Kidney (tissue), 14 donors: ENCODE measurements around the gene NFIA. TPM values are rescaled to one million over a fixed set of nuclear protein-coding genes. Genes with fewer than 3 reads are reported as not detected.

ENCODE experiments used
- DNase-seq, 5 donors: peaks; one replicate each; pipeline ENCODE4 v3.0.0-alpha.2; 2013 to 2020
- FAIRE-seq: peaks from 2 replicates; lab custom pipeline; 2012; peaks lifted over from hg19 to GRCh38; lab: Jason Lieb, UNC
- H3K27ac ChIP-seq, 2 donors: one replicate each; pipeline ENCODE4 v1.7.0; 2013; ENCODE audit warnings: low read depth in 2 of 2, low read length in 2 of 2, inconsistent platforms in 1 of 2
- H3K27me3 ChIP-seq: one replicate; pipeline ENCODE4 v1.7.1; 2013; ENCODE audit warnings: low read length, inconsistent platforms; ENCODE audit not compliant: control insufficient read depth, insufficient read depth
- H3K36me3 ChIP-seq, 3 donors: one replicate each; pipeline versions ENCODE4 v1.7.0 to v1.7.1; 2013; ENCODE audit warnings: low read length in 3 of 3, control low read depth in 1 of 3, inconsistent platforms in 1 of 3; ENCODE audit not compliant: insufficient read depth in 3 of 3, control insufficient read depth in 2 of 3
- H3K4me1 ChIP-seq, 3 donors: one replicate each; pipeline versions ENCODE4 v1.7.0 to v1.7.1; 2013; ENCODE audit warnings: low read length in 3 of 3, inconsistent platforms in 1 of 3, low read depth in 1 of 3; ENCODE audit not compliant: control insufficient read depth in 2 of 3, insufficient read depth in 2 of 3
- H3K4me3 ChIP-seq, 3 donors: one replicate each; pipeline versions ENCODE4 v1.7.0 to v1.8.1; 2013; ENCODE audit warnings: low read length in 3 of 3, control low read depth in 1 of 3, inconsistent platforms in 1 of 3
- H3K9ac ChIP-seq, 3 donors: one replicate each; pipeline versions ENCODE4 v1.7.0 to v1.7.1; 2013; ENCODE audit warnings: low read length in 3 of 3, control low read depth in 1 of 3, inconsistent platforms in 1 of 3
- H3K9me3 ChIP-seq, 3 donors: one replicate each; pipeline versions ENCODE4 v1.7.0 to v1.7.1; 2013; ENCODE audit warnings: low read length in 3 of 3, control low read depth in 1 of 3, inconsistent platforms in 1 of 3; ENCODE audit not compliant: control insufficient read depth in 2 of 3, insufficient read depth in 1 of 3
- intact Hi-C: fragments of 100-400 bp; cut with DNase I; formaldehyde crosslinking; loops from one replicate; pipeline ENCODE4 v1.11.1; 2022
- polyA plus RNA-seq: library from polyadenylated mRNA; stranded (reverse); fragments of 350-450 nt; fragmentation: Illumina TruSeq; extraction: RNeasy Lipid Tissue Mini Kit (QIAGEN cat#74804); gene quantifications from one replicate; pipeline ENCODE4 v1.2.3, GENCODE V29; 2014; ENCODE audit warnings: low read depth, low replicate concordance; ENCODE audit not compliant: insufficient read depth
- total RNA-seq: library from RNA; stranded (reverse); fragmentation: NEBNext Ultra II Directional; extraction: Animal tissue kit (Norgen Biotek cat#: 25700); gene quantifications from one replicate; pipeline ENCODE4 v1.2.1, GENCODE V29; 2021
- TF ChIP-seq, protein P1 (sequence below): IDR thresholded peaks from 3 replicates; pipeline ENCODE4 v1.5.1; 2012; ENCODE audit warnings: mild to moderate bottlenecking, moderate library complexity, borderline replicate concordance; ENCODE audit not compliant: insufficient read depth; ENCODE audit errors: extremely low read depth
- donor health status: control.
- donor health status: control.
- donor health status: control.
- donor health status: control.
- donor health status: control.
- donor health status: DM: yes; HTN: yes; CAD: no.
- donor health status: Normal renal cell carcinoma (clear cell type).

The NFIA gene
- total and polyA plus RNA-seq, 2 donors from 2014 or later = 4.8 to 87.5 TPM

- peaks cover 0 to 18% (median 0%) of the 10 kb centered on the region in 3 donors for H3K36me3 ChIP-seq
- H3K9ac ChIP-seq = no peak overlapping the region
- no peaks in the 10 kb centered on the region for H3K9me3 ChIP-seq
- intact Hi-C loops = no loop called here
- no peaks in the 10 kb centered on the region for H3K27me3 ChIP-seq
- no peak overlapping the region for H3K4me3 ChIP-seq
- no peak overlapping the region for H3K27ac ChIP-seq
- no peak for FAIRE-seq
- DNase-seq = no peak
- no peaks in the 10 kb centered on the region for H3K4me1 ChIP-seq
- TF ChIP-seq, protein P1, sequence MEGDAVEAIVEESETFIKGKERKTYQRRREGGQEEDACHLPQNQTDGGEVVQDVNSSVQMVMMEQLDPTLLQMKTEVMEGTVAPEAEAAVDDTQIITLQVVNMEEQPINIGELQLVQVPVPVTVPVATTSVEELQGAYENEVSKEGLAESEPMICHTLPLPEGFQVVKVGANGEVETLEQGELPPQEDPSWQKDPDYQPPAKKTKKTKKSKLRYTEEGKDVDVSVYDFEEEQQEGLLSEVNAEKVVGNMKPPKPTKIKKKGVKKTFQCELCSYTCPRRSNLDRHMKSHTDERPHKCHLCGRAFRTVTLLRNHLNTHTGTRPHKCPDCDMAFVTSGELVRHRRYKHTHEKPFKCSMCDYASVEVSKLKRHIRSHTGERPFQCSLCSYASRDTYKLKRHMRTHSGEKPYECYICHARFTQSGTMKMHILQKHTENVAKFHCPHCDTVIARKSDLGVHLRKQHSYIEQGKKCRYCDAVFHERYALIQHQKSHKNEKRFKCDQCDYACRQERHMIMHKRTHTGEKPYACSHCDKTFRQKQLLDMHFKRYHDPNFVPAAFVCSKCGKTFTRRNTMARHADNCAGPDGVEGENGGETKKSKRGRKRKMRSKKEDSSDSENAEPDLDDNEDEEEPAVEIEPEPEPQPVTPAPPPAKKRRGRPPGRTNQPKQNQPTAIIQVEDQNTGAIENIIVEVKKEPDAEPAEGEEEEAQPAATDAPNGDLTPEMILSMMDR = no peak
These were observed 270.6 kb downstream of the NFIA start for GRCh38 chr1:61352845-61353435.

DNA sequence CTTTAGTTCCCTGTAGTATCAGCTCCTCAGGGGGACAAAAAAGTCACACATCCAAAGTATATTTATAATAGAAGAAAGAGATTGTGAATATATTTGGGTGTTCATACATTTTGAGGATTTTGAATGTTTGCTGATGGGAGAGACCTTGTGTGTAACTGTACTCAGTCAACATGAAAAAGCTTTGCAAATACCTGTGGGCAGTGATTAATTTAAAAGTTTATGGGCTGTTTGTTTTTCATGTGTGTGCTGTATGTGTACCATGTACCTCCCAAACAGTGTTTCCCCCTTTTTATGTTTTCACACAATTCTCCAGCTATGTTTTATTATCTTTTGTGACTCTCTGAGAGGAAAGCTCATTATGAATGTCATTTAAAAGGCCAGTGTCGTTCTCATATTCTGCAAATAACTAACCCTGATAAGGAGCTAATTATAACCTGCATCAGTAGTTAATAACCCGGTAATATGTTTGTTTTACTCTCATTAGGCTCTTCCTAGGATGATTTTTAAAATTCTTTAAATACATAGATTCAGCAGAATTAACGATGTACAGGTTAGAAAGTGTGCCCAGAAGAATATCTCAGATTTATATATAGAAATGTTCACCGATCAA, 271.5 kb downstream of the NFIA start:
- DNase-seq = no peak
- no peak for FAIRE-seq
- no peaks in the 10 kb centered on the region for H3K4me1 ChIP-seq
- H3K36me3 ChIP-seq = peaks cover 0 to 15% (median 0%) of the 10 kb centered on the region in 3 donors
- H3K9ac ChIP-seq = no peak overlapping the region
- intact Hi-C loops = no loop called here
- H3K9me3 ChIP-seq = no peaks in the 10 kb centered on the region
- TF ChIP-seq, protein P1 = no peak
- H3K4me3 ChIP-seq = no peak overlapping the region
- no peaks in the 10 kb centered on the region for H3K27me3 ChIP-seq
- H3K27ac ChIP-seq = no peak overlapping the region

DNA sequence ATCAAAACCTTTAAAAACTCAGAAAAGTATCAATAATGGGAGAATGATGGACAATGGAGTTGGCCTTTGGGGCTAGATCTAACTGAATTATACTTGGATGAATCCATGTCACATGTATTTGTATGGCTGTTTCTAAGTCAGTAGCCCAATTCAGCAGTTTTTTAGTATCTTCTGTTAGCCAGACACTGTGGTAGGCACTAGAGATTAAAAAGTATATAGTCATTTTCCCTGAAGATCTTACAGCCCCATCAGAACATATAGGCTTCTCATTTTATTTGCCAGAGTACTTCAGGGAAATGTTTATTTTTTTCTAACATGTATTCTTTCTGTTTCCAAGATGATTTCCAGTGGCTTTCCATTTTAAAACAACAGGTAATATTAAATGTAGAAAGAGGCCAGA, 273.7 kb downstream of the NFIA start:
- no peak overlapping the region for H3K9ac ChIP-seq
- peaks cover 0 to 15% (median 2%) of the 10 kb centered on the region in 3 donors for H3K36me3 ChIP-seq
- H3K9me3 ChIP-seq = no peaks in the 10 kb centered on the region
- DNase-seq (no peak), FAIRE-seq (no peak)
- H3K4me1 ChIP-seq = no peaks in the 10 kb centered on the region
- intact Hi-C loops = no loop called here
- no peak overlapping the region for H3K4me3 ChIP-seq
- H3K27ac ChIP-seq = no peak overlapping the region
- H3K27me3 ChIP-seq = no peaks in the 10 kb centered on the region
- TF ChIP-seq, protein P1 = no peak
